T47D (cell line): ENCODE measurements around the gene ZCCHC24.

Source experiments
- DNase-seq, 2 experiments: peaks; one replicate each; pipeline versions ENCODE4 v3.0.0 to v3.0.0-alpha.2; 2011 to 2012; ENCODE audit warnings: low read depth in 1 of 2, low spot score in 1 of 2
- JUND ChIP-seq: IDR thresholded peaks from 2 replicates; pipeline ENCODE4 v1.6.1; 2012; ENCODE audit warnings: low read depth
- in situ Hi-C: cut with HindIII; loops from 2 replicates; pipeline ENCODE4 v1.10.0; 2016; ENCODE audit warnings: low sequenced_read_pairs, low pct_unique_long_range_greater_than_20kb

ZCCHC24 gene

GRCh38 chr10:79387974-79388850 lies 57.2 kb downstream of the ZCCHC24 start:
- no peak for TF ChIP-seq JUND
- no peak for DNase-seq
- in situ Hi-C loops = no loop called here

- in situ Hi-C loops = no loop called here
Measured at GRCh38 chr10:79387466-79387973, 57.9 kb downstream of the ZCCHC24 start.

GRCh38 chr10:79386637-79387465 lies 58.6 kb downstream of the ZCCHC24 start:
- TF ChIP-seq JUND = no peak
- no peak for DNase-seq
- in situ Hi-C loops = no loop called here

More at GRCh38 chr10:79387466-79387973, 57.9 kb downstream of the ZCCHC24 start:
- DNase-seq = no peak
- TF ChIP-seq JUND = no peak

GRCh38 chr10:79385804-79386531 lies 59.5 kb downstream of the ZCCHC24 start:
- TF ChIP-seq JUND = no peak
- DNase-seq = no peak
- in situ Hi-C loops = no loop called here

- in situ Hi-C loops = no loop called here
- DNase-seq = no peak
- no peak for TF ChIP-seq JUND
Measured at GRCh38 chr10:79385392-79385795, 60.0 kb downstream of the ZCCHC24 start.

- no peak for DNase-seq
- in situ Hi-C loops = no loop called here
- no peak for TF ChIP-seq JUND
Measured at GRCh38 chr10:79384773-79385391, 60.5 kb downstream of the ZCCHC24 start.

GRCh38 chr10:79383974-79384606 lies 61.3 kb downstream of the ZCCHC24 start:
- in situ Hi-C loops = no loop called here
- TF ChIP-seq JUND = no peak
- no peak for DNase-seq

- no peak for DNase-seq
- no peak for TF ChIP-seq JUND
- in situ Hi-C loops = no loop called here
Measured at GRCh38 chr10:79382491-79382941, 62.9 kb downstream of the ZCCHC24 start.

GRCh38 chr10:79381804-79382221 lies 63.6 kb downstream of the ZCCHC24 start:
- TF ChIP-seq JUND = no peak
- in situ Hi-C loops = no loop called here
- DNase-seq = no peak

GRCh38 chr10:79380946-79381721 lies 64.3 kb downstream of the ZCCHC24 start:
- in situ Hi-C loops = no loop called here
- no peak for DNase-seq
- TF ChIP-seq JUND = no peak
